Thyroid gland (tissue), 4 donors: ENCODE results near the gene C1orf50. TPM values are rescaled to one million over a fixed set of nuclear protein-coding genes. Genes with fewer than 3 reads are reported as not detected.
"Not testable (repeated sequence)": the region's sequence is repeated elsewhere in the genome, so short reads cannot be mapped to it uniquely, and the experiment has no call there.

ENCODE experiments used
- DNase-seq, 2 donors: peaks; one replicate each; pipeline ENCODE4 v3.0.0-alpha.2; 2019
- H3K27ac ChIP-seq, 3 donors: fragments of 200-600 bp; sonication (generic); 1 replicate in 2 of 3; 2 replicates in 1 of 3; pipeline ENCODE4 v1.5.1; 2016 to 2019; ENCODE audit warnings: mild to moderate bottlenecking in 1 of 3, moderate library complexity in 1 of 3
- H3K27me3 ChIP-seq: fragments of 200-600 bp; sonication (generic); one replicate; pipeline ENCODE4 v1.5.1; 2019
- H3K36me3 ChIP-seq, 2 donors: fragments of 200-600 bp; sonication (generic); one replicate each; pipeline ENCODE4 v1.5.1; 2016 to 2019
- H3K4me1 ChIP-seq, 2 donors: fragments of 200-600 bp; sonication (generic); one replicate each; pipeline ENCODE4 v1.5.1; 2017 to 2019
- H3K4me3 ChIP-seq, 3 donors: fragments of 200-600 bp; sonication (generic); replicated peaks in 1 of 3; 1 replicate in 2 of 3; 2 replicates in 1 of 3; pipeline ENCODE4 v1.5.1; 2016; ENCODE audit warnings: mild to moderate bottlenecking in 1 of 3
- H3K9me3 ChIP-seq: fragments of 200-600 bp; sonication (generic); one replicate; pipeline ENCODE4 v1.5.1; 2017
- CTCF ChIP-seq, 6 experiments: fragments of 200-600 bp in 3 of 6; fragments of 450-650 bp in 3 of 6; sonication (generic) in 3 of 6; IDR thresholded peaks; one replicate each; pipeline ENCODE4 v1.5.1; 2016 to 2019; ENCODE audit warnings: antibody characterized with exemption in 6 of 6, mild to moderate bottlenecking in 2 of 6, inconsistent platforms in 1 of 6, moderate library complexity in 1 of 6
- POLR2A ChIP-seq, 2 donors: fragments of 450-650 bp; IDR thresholded peaks; one replicate each; pipeline ENCODE4 v1.6.1; 2017; ENCODE audit warnings: antibody characterized with exemption in 2 of 2, mild to moderate bottlenecking in 2 of 2, moderate library complexity in 1 of 2
- WGBS, 2 donors: methylation state at CpG; one replicate each; pipeline ENCODE4 v1.1.5; 2017; 5-methylcytosine and 5-hydroxymethylcytosine counted together
- intact Hi-C: fragments of 100-400 bp; cut with DNase I; formaldehyde crosslinking; loops from one replicate; pipeline ENCODE4 v1.15.1; 2023
- total RNA-seq, 4 donors: library from RNA; depleted of rRNA; stranded (reverse); fragments of >200 nt; gene quantifications; one replicate each; pipeline ENCODE4 v1.2.3, GENCODE V29; 2016

The C1orf50 gene
- total RNA-seq: 1 to 10 TPM; 4.2 to 7.2 (median 4.7) TPM

GRCh38 chr1:42766741-42767509 lies at the start of gene C1orf50, which contains the start of gene P3H1:
C1orf50 (plus strand) TSS chr1:42767249; CDS start chr1:42767312, 63 bp downstream.
P3H1 (minus strand) TSS chr1:42767028; CDS start chr1:42766971, 57 bp downstream.
- Histone ChIP-seq H3K27me3 (no peaks in the 10 kb centered on the region), H3K9me3 (no peaks in the 10 kb centered on the region), H3K4me3 (peak within 1 kb of the TSS; percentile 93 to 100 (median 97)), H3K4me1 (peaks cover 10 to 23% of the 10 kb centered on the region in 2 donors), H3K27ac (peak within 1 kb of the TSS; percentile 69 to 79 (median 76)), H3K36me3 (peaks cover 0 to 4% of the 10 kb centered on the region in 2 donors)
- peak; percentile 100 for DNase-seq
- TF ChIP-seq CTCF (IDR thresholded peaks at IDR 0.05) (no peak), POLR2A (IDR thresholded peaks at IDR 0.05) (peak; percentile 80 to 98)
- 0% methylated on average over 2 to 14 of the region's 82 CpGs for WGBS, 2 donors
- intact Hi-C loops: loop anchor here (5.0 kb wide), 1 partner anchor 50 kb away; the partner anchor contains the start of genes ERMAP and SVBP

GRCh38 chr1:42720868-42721267 lies 46.2 kb upstream of the C1orf50 start:
- TF ChIP-seq CTCF (IDR thresholded peaks at IDR 0.05) (no peak), POLR2A (IDR thresholded peaks at IDR 0.05) (no peak)
- intact Hi-C loops: no loop called here
- no peak overlapping the region for H3K4me3 ChIP-seq

GRCh38 chr1:42721926-42722325 lies 45.1 kb upstream of the C1orf50 start:
- no peaks in the 10 kb centered on the region for H3K36me3 ChIP-seq
- H3K27me3 ChIP-seq: no peaks in the 10 kb centered on the region
- intact Hi-C loops: no loop called here
- H3K9me3 ChIP-seq: no peaks in the 10 kb centered on the region
- no peaks in the 10 kb centered on the region for H3K4me1 ChIP-seq
- no peak overlapping the region for H3K27ac ChIP-seq
- TF ChIP-seq POLR2A (IDR thresholded peaks at IDR 0.05): no peak
- TF ChIP-seq CTCF (IDR thresholded peaks at IDR 0.05): no peak
- H3K4me3 ChIP-seq: no peak overlapping the region
- DNase-seq: no peak
- 93 to 94% methylated on average over 3 of the region's 3 CpGs for WGBS, 2 donors

More at GRCh38 chr1:42720868-42721267, 46.2 kb upstream of the C1orf50 start:
- no peaks in the 10 kb centered on the region for H3K4me1 ChIP-seq
- no peaks in the 10 kb centered on the region for H3K9me3 ChIP-seq
- no peak overlapping the region for H3K27ac ChIP-seq
- no peaks in the 10 kb centered on the region for H3K27me3 ChIP-seq
- DNase-seq: no peak
- no peaks in the 10 kb centered on the region for H3K36me3 ChIP-seq
- WGBS, 2 donors: 93 to 100% methylated on average over 1 of the region's 1 CpG

- 83 to 98% methylated on average over 2 of the region's 2 CpGs for WGBS, 2 donors
- H3K27ac ChIP-seq, DNase-seq, intact Hi-C loops, H3K9me3 ChIP-seq, H3K4me1 ChIP-seq, H3K36me3 ChIP-seq, H3K4me3 ChIP-seq, H3K27me3 ChIP-seq: not testable (repeated sequence)
Measured at GRCh38 chr1:42722403-42722802, 44.6 kb upstream of the C1orf50 start.

- no peaks in the 10 kb centered on the region for H3K4me1 ChIP-seq
- WGBS, 2 donors: 82 to 89% methylated on average over 6 of the region's 6 CpGs
- DNase-seq: no peak
- H3K27ac ChIP-seq: no peak overlapping the region
- no peaks in the 10 kb centered on the region for H3K9me3 ChIP-seq
- intact Hi-C loops: no loop called here
- H3K27me3 ChIP-seq: no peaks in the 10 kb centered on the region
- H3K4me3 ChIP-seq: no peak overlapping the region
- no peak for TF ChIP-seq POLR2A (IDR thresholded peaks at IDR 0.05)
- TF ChIP-seq CTCF (IDR thresholded peaks at IDR 0.05): no peak
- no peaks in the 10 kb centered on the region for H3K36me3 ChIP-seq
Measured at GRCh38 chr1:42723511-42723910, 43.5 kb upstream of the C1orf50 start.

GRCh38 chr1:42725820-42726219 lies 41.2 kb upstream of the C1orf50 start:
- H3K27me3 ChIP-seq, H3K9me3 ChIP-seq, H3K4me3 ChIP-seq, DNase-seq, H3K27ac ChIP-seq, H3K4me1 ChIP-seq, intact Hi-C loops, H3K36me3 ChIP-seq: not testable (repeated sequence)
- 97 to 100% methylated on average over 4 of the region's 4 CpGs for WGBS, 2 donors
